CD14-positive monocyte (primary cell): ENCODE data around the gene PDE7B. TPM values are rescaled to one million over a fixed set of nuclear protein-coding genes. Genes with fewer than 3 reads are reported as not detected.

Experiments
- DNase-seq, 3 donors: peaks; one replicate each; pipeline ENCODE4 v3.0.0-alpha.2; 2011 to 2022
- H2AFZ ChIP-seq: 2 replicates; pipeline ENCODE4 v1.6.0; 2012; ENCODE audit warnings: mild to moderate bottlenecking, low read depth, low read length, inconsistent platforms; ENCODE audit not compliant: insufficient read depth, poor library complexity, severe bottlenecking
- H3K27ac ChIP-seq, 2 donors: 1 replicate in 1 of 2; 2 replicates in 1 of 2; pipeline ENCODE4 v1.5.1; 2012 to 2013; ENCODE audit warnings: low read length in 2 of 2, control low read depth in 1 of 2, inconsistent platforms in 1 of 2, low read depth in 1 of 2, mild to moderate bottlenecking in 1 of 2
- H3K27me3 ChIP-seq, 2 donors: one replicate each; pipeline versions ENCODE4 v1.6.0 to v1.6.1; 2011 to 2013; ENCODE audit warnings: low read length in 2 of 2; ENCODE audit not compliant: control insufficient read depth in 2 of 2, insufficient read depth in 2 of 2
- H3K36me3 ChIP-seq, 2 donors: replicated peaks in 1 of 2; 1 replicate in 1 of 2; 2 replicates in 1 of 2; pipeline versions ENCODE4 v1.5.1 to v1.6.1; 2012 to 2013; ENCODE audit warnings: low read length in 2 of 2, control low read depth in 1 of 2, inconsistent platforms in 1 of 2, mild to moderate bottlenecking in 1 of 2; ENCODE audit not compliant: insufficient read depth in 2 of 2, control insufficient read depth in 1 of 2
- H3K4me1 ChIP-seq, 2 donors: 1 replicate in 1 of 2; 2 replicates in 1 of 2; pipeline versions ENCODE4 v1.5.1 to v1.6.1; 2012 to 2013; ENCODE audit warnings: low read length in 2 of 2, control low read depth in 1 of 2, inconsistent platforms in 1 of 2, mild to moderate bottlenecking in 1 of 2, moderate library complexity in 1 of 2; ENCODE audit not compliant: insufficient read depth in 2 of 2, control insufficient read depth in 1 of 2
- H3K4me2 ChIP-seq: replicated peaks from 2 replicates; pipeline ENCODE3; 2012; ENCODE audit warnings: low read length, moderate library complexity, mild to moderate bottlenecking; ENCODE audit not compliant: poor library complexity, severe bottlenecking; ENCODE audit errors: extremely low read depth
- H3K4me3 ChIP-seq, 3 experiments: fragments of 200-600 bp in 1 of 3; sonication (generic) in 1 of 3; replicated peaks in 1 of 3; 1 replicate in 2 of 3; 2 replicates in 1 of 3; pipeline ENCODE4 v1.5.1; 2011 to 2013; ENCODE audit warnings: low read length in 3 of 3, mild to moderate bottlenecking in 3 of 3, control low read depth in 2 of 3, low read depth in 2 of 3, inconsistent platforms in 1 of 3, moderate library complexity in 1 of 3
- H3K79me2 ChIP-seq: 2 replicates; pipeline ENCODE4 v1.6.0; 2012; ENCODE audit warnings: mild to moderate bottlenecking, control low read depth, inconsistent platforms, low read length, moderate library complexity; ENCODE audit not compliant: insufficient read depth
- H3K9ac ChIP-seq: 2 replicates; pipeline ENCODE4 v1.6.0; 2017; ENCODE audit warnings: low read length, mild to moderate bottlenecking; ENCODE audit not compliant: insufficient read depth, poor library complexity, severe bottlenecking
- H3K9me3 ChIP-seq, 2 donors: replicated peaks in 1 of 2; 1 replicate in 1 of 2; 2 replicates in 1 of 2; pipeline versions ENCODE4 v1.5.1 to v1.6.1; 2012 to 2013; ENCODE audit warnings: low read length in 2 of 2, control low read depth in 1 of 2; ENCODE audit not compliant: control insufficient read depth in 1 of 2, insufficient read depth in 1 of 2
- H4K20me1 ChIP-seq: 2 replicates; pipeline ENCODE4 v1.6.0; 2012; ENCODE audit warnings: mild to moderate bottlenecking, low read length, control low read depth, moderate library complexity; ENCODE audit not compliant: insufficient read depth
- H3K27ac Mint-ChIP-seq, 7 donors: one replicate each; pipeline ENCODE4 v1.8.0; 2020; ENCODE audit warnings: mild to moderate bottlenecking in 7 of 7, mixed read lengths in 7 of 7, moderate library complexity in 6 of 7, inconsistent platforms in 2 of 7
- H3K27me3 Mint-ChIP-seq, 3 donors: one replicate each; pipeline ENCODE4 v1.8.0; 2021 to 2022; ENCODE audit warnings: low read depth in 3 of 3, mild to moderate bottlenecking in 3 of 3, mixed read lengths in 3 of 3, moderate library complexity in 3 of 3, inconsistent platforms in 1 of 3
- H3K36me3 Mint-ChIP-seq, 2 donors: one replicate each; pipeline ENCODE4 v1.8.0; 2020; ENCODE audit warnings: mixed read lengths in 2 of 2, inconsistent platforms in 1 of 2, mild to moderate bottlenecking in 1 of 2
- H3K4me1 Mint-ChIP-seq: one replicate; pipeline ENCODE4 v1.8.0; 2020; ENCODE audit warnings: mild to moderate bottlenecking, mixed read lengths
- H3K4me3 Mint-ChIP-seq, 2 donors: one replicate each; pipeline ENCODE4 v1.8.0; 2020; ENCODE audit warnings: mild to moderate bottlenecking in 2 of 2, mixed read lengths in 2 of 2, moderate library complexity in 1 of 2
- H3K9me3 Mint-ChIP-seq, 7 donors: one replicate each; pipeline ENCODE4 v1.8.0; 2020 to 2022; ENCODE audit warnings: mixed read lengths in 7 of 7, mild to moderate bottlenecking in 6 of 7, moderate library complexity in 6 of 7, inconsistent platforms in 2 of 7
- WGBS: methylation state at CpG from one replicate; pipeline ENCODE4 v1.1.5; 2013; ENCODE audit warnings: missing lambda C conversion rate; ENCODE audit not compliant: insufficient coverage; 5-methylcytosine and 5-hydroxymethylcytosine counted together
- intact Hi-C, 2 donors: fragments of 100-400 bp; cut with micrococcal nuclease; formaldehyde crosslinking; loops; one replicate each; pipeline versions ENCODE4 v1.15.0 to v1.15.1; 2023
- polyA plus RNA-seq, 3 donors: library from polyadenylated mRNA; depleted of rRNA in 1 of 3; unstranded in 2 of 3; stranded (reverse) in 1 of 3; fragments of 300-500 nt in 2 of 3; fragments of >200 nt in 1 of 3; fragmentation: Illumina TruSeq in 2 of 3; gene quantifications; 1 replicate in 2 of 3; 2 replicates in 1 of 3; pipeline ENCODE4 v1.2.3, GENCODE V29; 2012 to 2021
- TF ChIP-seq, protein P1 (sequence below): fragments of 200-600 bp; IDR thresholded peaks from one replicate; pipeline ENCODE4 v1.8.0; 2022; ENCODE audit warnings: antibody characterized with exemption, mild to moderate bottlenecking

Gene PDE7B
- polyA plus RNA-seq, 3 donors = 0.37 to 1.1 (median 0.89) TPM

DNA sequence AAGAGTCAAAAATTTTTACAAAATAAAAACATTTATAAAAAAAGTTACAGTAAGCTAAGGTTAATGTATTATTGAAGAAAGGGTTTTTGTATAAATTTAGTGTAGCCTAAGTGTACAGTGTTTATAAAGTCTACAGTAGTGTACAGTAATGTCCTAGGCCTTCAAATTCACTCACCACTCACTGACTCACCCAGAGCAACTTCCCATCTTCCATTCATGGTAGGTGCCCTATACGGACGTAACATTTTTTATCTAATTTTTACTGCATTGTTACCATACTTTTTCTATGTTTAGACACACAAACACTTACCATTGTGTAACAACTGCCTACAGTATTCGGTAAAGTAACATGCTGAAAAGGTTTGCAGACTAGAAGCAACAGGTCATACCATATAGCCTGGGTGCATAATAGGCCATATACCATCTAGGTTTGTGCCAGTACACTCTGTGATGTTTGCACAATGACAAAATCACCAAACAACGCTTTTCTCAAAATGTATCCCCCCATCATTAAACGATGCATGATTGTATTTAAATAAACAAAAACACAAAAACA lies 392.6 kb downstream of the PDE7B start:
- no peak overlapping the region for H3K27ac Mint-ChIP-seq
- no peak overlapping the region for H3K27ac ChIP-seq
- no peak overlapping the region for H3K4me3 Mint-ChIP-seq
- H2AFZ ChIP-seq = no peak overlapping the region
- no peak for DNase-seq
- no peak overlapping the region for H3K4me2 ChIP-seq
- TF ChIP-seq, protein P1, sequence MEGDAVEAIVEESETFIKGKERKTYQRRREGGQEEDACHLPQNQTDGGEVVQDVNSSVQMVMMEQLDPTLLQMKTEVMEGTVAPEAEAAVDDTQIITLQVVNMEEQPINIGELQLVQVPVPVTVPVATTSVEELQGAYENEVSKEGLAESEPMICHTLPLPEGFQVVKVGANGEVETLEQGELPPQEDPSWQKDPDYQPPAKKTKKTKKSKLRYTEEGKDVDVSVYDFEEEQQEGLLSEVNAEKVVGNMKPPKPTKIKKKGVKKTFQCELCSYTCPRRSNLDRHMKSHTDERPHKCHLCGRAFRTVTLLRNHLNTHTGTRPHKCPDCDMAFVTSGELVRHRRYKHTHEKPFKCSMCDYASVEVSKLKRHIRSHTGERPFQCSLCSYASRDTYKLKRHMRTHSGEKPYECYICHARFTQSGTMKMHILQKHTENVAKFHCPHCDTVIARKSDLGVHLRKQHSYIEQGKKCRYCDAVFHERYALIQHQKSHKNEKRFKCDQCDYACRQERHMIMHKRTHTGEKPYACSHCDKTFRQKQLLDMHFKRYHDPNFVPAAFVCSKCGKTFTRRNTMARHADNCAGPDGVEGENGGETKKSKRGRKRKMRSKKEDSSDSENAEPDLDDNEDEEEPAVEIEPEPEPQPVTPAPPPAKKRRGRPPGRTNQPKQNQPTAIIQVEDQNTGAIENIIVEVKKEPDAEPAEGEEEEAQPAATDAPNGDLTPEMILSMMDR = no peak
- peaks cover 11 to 66% of the 10 kb centered on the region in 2 donors for H3K36me3 ChIP-seq
- peaks cover 0 to 1% (median 0%) of the 10 kb centered on the region in 3 donors for H3K27me3 Mint-ChIP-seq
- no peaks in the 10 kb centered on the region for H3K9me3 ChIP-seq
- H3K4me1 Mint-ChIP-seq = peaks cover 11% of the 10 kb centered on the region
- no peak overlapping the region for H3K4me3 ChIP-seq
- peaks cover 38 to 65% of the 10 kb centered on the region in 2 donors for H3K36me3 Mint-ChIP-seq
- H3K79me2 ChIP-seq = peaks cover 53% of the 10 kb centered on the region
- H4K20me1 ChIP-seq = no peaks in the 10 kb centered on the region
- H3K9me3 Mint-ChIP-seq = no peaks in the 10 kb centered on the region
- WGBS = 100% methylated on average over 1 of the region's 5 CpGs
- intact Hi-C loops = no loop called here
- peaks cover 1 to 6% of the 10 kb centered on the region in 2 donors for H3K4me1 ChIP-seq
- no peak overlapping the region for H3K9ac ChIP-seq
- no peaks in the 10 kb centered on the region for H3K27me3 ChIP-seq
